Stimulated activated naive B cell treated with anti-CD40 and anti-IgM and Interleukin-4, amounts not matched to agents 10 μg/mL and 1 μg/mL and 100 μg/mL, for 72 hours (primary cell): ENCODE measurements around the gene ADM2.
A peak's percentile ranks its signal among the peaks of the same experiment; 100 is the strongest.
"Not testable (repeated sequence)": the region's sequence is repeated elsewhere in the genome, so short reads cannot be mapped to it uniquely, and the experiment has no call there.

Experiments
- ATAC-seq, 2 donors: fragments of 150-1000 bp; cut with Tn5 transposase; replicated peaks; 2 replicates each; pipeline ENCODE4 v1.10.0; 2021; ENCODE audit warnings: moderate library complexity in 1 of 2
- DNase-seq: peaks from one replicate; pipeline ENCODE4 v3.0.0; 2021
- H3K27ac Mint-ChIP-seq: one replicate; pipeline ENCODE4 v1.8.0; 2022; ENCODE audit warnings: mild to moderate bottlenecking, mixed read lengths
- H3K27me3 Mint-ChIP-seq, 2 donors: one replicate each; pipeline ENCODE4 v1.8.0; 2022; ENCODE audit warnings: mixed read lengths in 2 of 2
- H3K36me3 Mint-ChIP-seq, 2 donors: one replicate each; pipeline ENCODE4 v1.8.0; 2022; ENCODE audit warnings: mixed read lengths in 2 of 2, mild to moderate bottlenecking in 1 of 2
- H3K4me1 Mint-ChIP-seq, 2 donors: one replicate each; pipeline ENCODE4 v1.8.0; 2022; ENCODE audit warnings: mixed read lengths in 2 of 2, mild to moderate bottlenecking in 1 of 2
- H3K4me3 Mint-ChIP-seq, 2 donors: one replicate each; pipeline ENCODE4 v1.8.0; 2022; ENCODE audit warnings: mild to moderate bottlenecking in 2 of 2, mixed read lengths in 2 of 2, moderate library complexity in 1 of 2
- H3K9me3 Mint-ChIP-seq, 2 donors: one replicate each; pipeline ENCODE4 v1.8.0; 2022; ENCODE audit warnings: mixed read lengths in 2 of 2, mild to moderate bottlenecking in 1 of 2

The ADM2 gene

DNA sequence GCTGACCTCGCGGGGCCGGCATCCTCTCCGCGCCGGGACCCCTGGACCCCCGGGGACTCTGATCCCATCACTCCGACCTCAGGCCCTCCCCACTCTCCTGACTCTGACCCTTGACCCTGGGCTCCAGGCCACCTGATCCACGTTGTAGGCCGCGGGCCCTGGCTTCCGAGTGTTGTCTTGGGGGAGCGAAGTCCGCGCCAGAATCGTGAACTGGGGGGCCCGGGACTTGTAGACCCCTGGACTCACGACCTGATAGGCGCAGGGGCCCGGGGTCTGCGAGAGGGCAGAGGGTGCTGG lies 49.2 kb downstream of the ADM2 start:
- Mint-ChIP-seq H3K4me1 (peaks cover 45 to 62% of the 10 kb centered on the region in 2 donors), H3K27ac (peak overlapping the region; percentile 100), H3K9me3 (no peaks in the 10 kb centered on the region), H3K4me3 (peak overlapping the region; percentile 93 to 99), H3K36me3 (peaks cover 29% of the 10 kb centered on the region in 2 donors), H3K27me3 (no peaks in the 10 kb centered on the region)
- DNase-seq (no peak), ATAC-seq (peak; percentile 2 to 7)

DNA sequence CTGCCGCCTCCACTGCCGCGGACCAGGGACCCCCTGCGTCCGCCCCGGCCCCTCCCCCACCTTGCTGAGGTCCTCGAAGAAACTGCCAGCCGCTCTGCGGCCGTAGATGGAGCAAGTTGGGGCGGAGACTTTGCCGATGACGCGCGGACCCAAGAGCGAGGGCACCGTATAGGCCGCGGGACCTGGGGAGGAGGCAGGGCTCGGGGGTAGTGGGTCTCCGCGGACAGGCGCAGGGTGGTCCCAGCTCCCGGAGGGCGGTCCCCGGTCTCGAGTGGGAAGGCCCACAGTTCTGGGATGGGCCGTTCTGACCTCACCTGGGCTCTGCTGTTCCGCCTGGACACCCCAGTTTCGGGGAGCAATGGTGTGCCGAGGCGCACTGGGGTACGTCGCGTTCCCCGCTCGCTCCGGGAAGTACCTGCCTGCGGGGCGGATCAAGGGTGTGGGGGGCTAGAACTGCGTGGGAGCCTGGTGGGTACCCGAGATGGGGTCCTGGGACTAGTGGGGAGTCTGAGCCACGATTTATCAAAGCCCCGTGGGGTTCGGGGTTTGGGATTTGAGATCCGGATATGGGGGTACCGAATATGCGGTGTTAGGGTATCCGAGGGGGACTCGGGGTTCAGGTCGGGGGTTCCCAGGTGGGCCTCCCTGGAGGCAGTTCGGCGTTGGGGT lies 49.7 kb downstream of the ADM2 start:
- H3K9me3 Mint-ChIP-seq, result no peaks in the 10 kb centered on the region
- H3K27me3 Mint-ChIP-seq, result no peaks in the 10 kb centered on the region
- peak; percentile 85 for DNase-seq
- peaks cover 29% of the 10 kb centered on the region in 2 donors for H3K36me3 Mint-ChIP-seq
- H3K27ac Mint-ChIP-seq, result peak overlapping the region; percentile 100
- peaks cover 45 to 60% of the 10 kb centered on the region in 2 donors for H3K4me1 Mint-ChIP-seq
- peak; percentile 55 for ATAC-seq
- peak overlapping the region; percentile 93 to 99 for H3K4me3 Mint-ChIP-seq

DNA sequence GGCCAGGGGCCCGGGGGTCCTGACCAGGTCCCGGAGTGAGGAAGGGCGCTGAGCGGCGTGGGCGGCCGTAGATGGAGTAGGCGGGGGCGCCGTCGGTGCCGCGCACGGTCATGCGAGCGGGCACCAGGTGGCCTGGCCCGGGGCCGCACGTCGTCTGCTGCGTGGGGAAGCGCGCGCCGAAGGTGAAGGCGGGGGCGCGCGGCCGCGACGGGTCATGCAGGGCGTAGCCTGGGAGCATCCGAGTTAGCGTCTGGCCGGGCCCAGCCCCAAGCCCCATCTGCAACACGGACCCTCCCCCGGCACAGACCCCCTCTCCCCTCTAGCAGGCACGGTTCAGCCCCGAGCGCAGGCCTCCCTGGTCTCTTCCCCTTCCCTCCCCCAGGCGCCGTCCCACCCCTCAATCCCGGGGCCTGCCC lies 50.2 kb downstream of the ADM2 start:
- Mint-ChIP-seq H3K27me3 (no peaks in the 10 kb centered on the region), H3K4me1 (peaks cover 45 to 59% of the 10 kb centered on the region in 2 donors)
- peak; percentile 79 for DNase-seq

DNA sequence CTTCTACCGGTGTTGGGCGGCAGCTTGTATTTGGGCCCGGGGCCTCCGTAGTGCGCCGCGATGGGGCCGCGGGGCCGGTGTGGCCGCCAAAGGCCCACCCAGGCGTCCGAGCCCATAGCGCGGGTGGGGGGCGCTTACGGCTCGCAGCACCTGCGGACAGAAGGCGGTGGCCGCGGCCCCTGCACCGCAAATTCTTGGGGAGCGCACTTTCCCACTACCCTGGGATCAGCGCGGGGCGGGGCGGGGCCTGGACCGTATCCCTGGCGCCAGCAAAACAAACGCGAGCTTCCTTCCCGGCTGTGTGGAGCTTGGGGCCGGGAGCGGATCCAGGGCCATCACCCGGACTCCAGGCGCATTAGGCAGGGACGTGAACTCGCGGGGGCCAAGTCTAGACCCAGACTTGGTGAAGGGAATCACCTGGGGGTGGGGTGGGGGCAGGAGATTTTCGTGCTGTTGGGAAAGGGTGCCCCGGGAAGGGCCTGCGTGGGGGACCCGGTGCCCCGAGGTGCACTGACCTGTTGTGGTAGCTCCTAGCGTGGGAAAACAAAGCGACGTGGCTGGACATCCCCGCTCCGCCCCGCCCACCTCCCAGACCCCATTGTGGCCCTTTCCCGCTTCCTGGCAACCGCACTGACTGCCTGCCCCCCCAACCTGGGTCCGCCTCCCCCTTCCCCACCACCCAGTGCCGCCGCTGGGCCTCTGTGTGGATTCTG lies 50.8 kb downstream of the ADM2 start:
- DNase-seq (no peak), ATAC-seq (no peak)
- Mint-ChIP-seq H3K4me1 (peaks cover 40 to 57% of the 10 kb centered on the region in 2 donors), H3K9me3 (no peaks in the 10 kb centered on the region), H3K27me3 (no peaks in the 10 kb centered on the region), H3K36me3 (peaks cover 24% of the 10 kb centered on the region in 2 donors), H3K4me3 (peak overlapping the region; percentile 93 to 99), H3K27ac (peak overlapping the region; percentile 100)

More for the DNA sequence above, 50.2 kb downstream of the ADM2 start:
- Mint-ChIP-seq H3K4me3 (peak overlapping the region; percentile 93 to 99), H3K36me3 (peaks cover 29% of the 10 kb centered on the region in 2 donors), H3K27ac (peak overlapping the region; percentile 100), H3K9me3 (no peaks in the 10 kb centered on the region)
- peak; percentile 55 to 56 for ATAC-seq

DNA sequence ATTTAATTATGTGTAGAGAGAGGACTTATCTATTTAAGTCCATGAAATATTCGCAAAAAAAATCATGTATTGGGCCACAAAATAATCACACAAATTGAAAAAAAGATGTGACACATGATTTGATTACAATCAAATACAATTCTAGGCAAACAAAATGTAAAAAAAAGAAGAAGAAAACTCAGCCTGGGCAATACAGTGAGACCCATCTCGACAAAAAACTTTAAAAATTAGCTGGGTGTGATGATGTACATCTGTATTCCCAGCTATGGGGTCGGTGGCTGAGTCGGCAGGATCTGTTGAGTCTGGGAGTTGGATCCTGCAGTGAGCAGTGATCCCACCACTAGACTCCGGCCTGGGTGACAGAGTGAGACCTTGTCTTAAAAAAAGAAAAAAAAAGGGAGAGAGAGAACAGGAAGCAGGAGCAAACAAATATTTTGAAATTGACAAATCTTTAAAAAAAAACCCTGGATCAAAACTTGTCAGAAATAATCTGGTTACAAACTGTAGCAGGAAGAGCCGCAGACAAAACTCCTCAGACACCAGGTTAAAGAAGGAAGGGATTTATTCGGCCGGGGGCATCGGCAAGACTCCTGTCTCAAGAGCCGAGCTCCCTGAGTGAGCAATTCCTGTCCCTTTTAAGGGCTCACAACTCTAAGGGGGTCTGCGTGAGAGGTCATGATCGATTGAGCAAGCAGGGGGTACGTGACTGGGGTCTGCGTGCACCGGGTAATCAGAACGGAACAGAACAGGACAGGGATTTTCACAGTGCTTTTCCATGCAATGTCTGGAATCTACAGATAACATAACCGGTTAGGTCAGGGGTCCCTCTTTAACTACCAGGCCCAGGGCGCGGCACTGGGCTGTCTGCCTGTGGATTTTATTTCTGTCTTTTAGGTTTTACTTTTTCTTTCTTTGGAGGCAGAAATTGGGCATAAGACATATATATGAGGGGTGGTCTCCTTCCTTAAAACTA lies 51.8 kb downstream of the ADM2 start:
- Mint-ChIP-seq H3K27ac (peak overlapping the region; percentile 92), H3K4me1 (peaks cover 36 to 53% of the 10 kb centered on the region in 2 donors), H3K36me3 (peaks cover 16 to 18% of the 10 kb centered on the region in 2 donors), H3K4me3 (peak overlapping the region; percentile 93 to 99), H3K27me3 (no peaks in the 10 kb centered on the region), H3K9me3 (no peaks in the 10 kb centered on the region)
- no peak for ATAC-seq
- DNase-seq, result no peak

DNA sequence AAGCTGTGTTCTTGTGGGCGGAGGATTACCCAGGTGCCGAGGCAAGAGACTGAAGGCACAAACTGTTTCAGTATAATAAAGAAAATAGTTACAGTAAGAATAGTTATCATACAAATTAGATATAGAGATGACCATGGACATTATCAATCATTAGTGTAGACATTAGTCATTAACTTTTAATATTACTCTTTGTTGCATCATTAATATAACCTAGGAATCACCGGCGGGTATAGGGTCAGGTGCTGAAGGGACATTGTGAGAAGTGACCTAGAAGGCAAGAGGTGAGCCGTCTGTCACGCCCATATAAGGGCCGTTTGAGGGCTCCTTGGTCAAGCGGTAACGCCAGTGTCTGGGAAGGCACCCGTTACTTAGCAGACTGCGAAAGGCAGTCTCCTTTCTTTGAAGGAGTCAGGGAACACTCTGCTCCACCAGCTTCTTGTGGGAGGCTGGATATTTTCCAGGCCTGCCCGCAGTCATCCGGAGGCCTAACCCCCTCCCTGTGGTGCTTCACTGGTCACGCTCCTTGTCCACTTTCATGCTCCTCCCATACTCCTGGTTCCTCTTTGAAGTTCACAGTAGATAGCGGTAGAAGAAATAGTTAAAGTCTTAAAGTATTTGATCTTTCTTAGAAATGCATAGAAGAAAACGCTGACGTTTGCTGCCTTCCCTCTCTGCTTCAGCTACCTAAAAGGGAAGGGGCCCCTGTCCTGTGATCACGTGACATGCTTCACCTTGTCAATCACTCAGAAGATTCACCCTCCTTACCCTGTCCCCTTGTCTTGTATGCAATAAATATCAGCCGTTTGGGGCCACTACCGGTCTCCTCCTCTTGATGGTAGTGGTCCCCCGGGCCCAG lies 52.7 kb downstream of the ADM2 start:
- peak overlapping the region; percentile 90 for H3K27ac Mint-ChIP-seq
- H3K27me3 Mint-ChIP-seq, DNase-seq, H3K36me3 Mint-ChIP-seq, ATAC-seq, H3K9me3 Mint-ChIP-seq: not testable (repeated sequence)
- H3K4me3 Mint-ChIP-seq, result peak overlapping the region; percentile 39 to 46
- peaks cover 30 to 53% of the 10 kb centered on the region in 2 donors for H3K4me1 Mint-ChIP-seq

DNA sequence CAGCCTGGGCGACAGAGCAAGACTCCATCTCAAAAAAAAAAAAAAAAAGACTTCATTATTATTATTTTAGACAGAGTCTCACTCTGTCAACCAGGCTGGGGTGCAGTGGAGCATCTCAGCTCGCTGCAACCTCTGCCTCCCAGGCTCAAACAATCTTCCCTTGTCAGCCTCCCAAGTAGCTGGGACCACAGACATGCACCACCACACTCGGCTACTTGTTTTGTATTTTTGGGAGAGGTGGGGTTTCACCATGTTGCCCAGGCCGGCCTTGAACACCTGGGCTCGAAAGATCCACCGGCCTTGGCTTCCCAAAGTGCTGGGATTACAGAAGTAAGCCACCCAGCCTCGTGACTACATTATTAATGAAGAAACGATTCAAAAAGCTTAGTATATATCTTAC lies 53.8 kb downstream of the ADM2 start:
- Mint-ChIP-seq H3K36me3 (peaks cover 6 to 9% of the 10 kb centered on the region in 2 donors), H3K27ac (peak overlapping the region; percentile 56), H3K9me3 (no peaks in the 10 kb centered on the region), H3K4me3 (peak overlapping the region in 1 of 2 donors; percentile 41), H3K27me3 (no peaks in the 10 kb centered on the region), H3K4me1 (peaks cover 36 to 61% of the 10 kb centered on the region in 2 donors)
- DNase-seq (no peak), ATAC-seq (no peak)
